Osteocyte (in vitro differentiated cells): ENCODE results near the gene F8. TPM values are rescaled to one million over a fixed set of nuclear protein-coding genes. Genes with fewer than 3 reads are reported as not detected.
A peak's percentile ranks its signal among the peaks of the same experiment; 100 is the strongest.

ENCODE experiments used
- DNase-seq: peaks from one replicate; pipeline ENCODE4 v3.0.0; 2021; ENCODE audit warnings: mixed read lengths; ENCODE audit not compliant: unreplicated experiment; ENCODE audit errors: extremely low spot score
- H3K27ac Mint-ChIP-seq: one replicate; pipeline ENCODE4 v1.8.0; 2021; ENCODE audit warnings: mild to moderate bottlenecking, mixed read lengths; ENCODE audit not compliant: unreplicated experiment
- H3K27me3 Mint-ChIP-seq: one replicate; pipeline ENCODE4 v1.8.0; 2021; ENCODE audit warnings: mixed read lengths; ENCODE audit not compliant: unreplicated experiment
- H3K36me3 Mint-ChIP-seq: one replicate; pipeline ENCODE4 v1.8.0; 2021; ENCODE audit warnings: mixed read lengths; ENCODE audit not compliant: unreplicated experiment
- H3K4me1 Mint-ChIP-seq: one replicate; pipeline ENCODE4 v1.8.0; 2021; ENCODE audit warnings: mixed read lengths; ENCODE audit not compliant: unreplicated experiment
- H3K4me3 Mint-ChIP-seq: one replicate; pipeline ENCODE4 v1.8.0; 2021; ENCODE audit warnings: mild to moderate bottlenecking, moderate library complexity, mixed read lengths; ENCODE audit not compliant: unreplicated experiment
- H3K9me3 Mint-ChIP-seq: one replicate; pipeline ENCODE4 v1.8.0; 2021; ENCODE audit warnings: mixed read lengths; ENCODE audit not compliant: unreplicated experiment
- total RNA-seq: library from RNA; stranded (reverse); gene quantifications from 2 replicates; pipeline ENCODE4 v1.2.1, GENCODE V29; 2021
- TF ChIP-seq, protein P1 (sequence below): fragments of 200-600 bp; sonication (generic); IDR thresholded peaks from 2 replicates; pipeline ENCODE4 v1.5.0; 2021; ENCODE audit warnings: antibody characterized with exemption, mild to moderate bottlenecking, moderate library complexity

The F8 gene
- total RNA-seq, 1 donor from 2014 or later: 2.2 TPM

- Mint-ChIP-seq H3K4me1 (peaks cover 11% of the 10 kb centered on the region), H3K36me3 (no peaks in the 10 kb centered on the region), H3K27me3 (no peaks in the 10 kb centered on the region), H3K4me3 (no peak overlapping the region), H3K27ac (peak overlapping the region; percentile 53), H3K9me3 (no peaks in the 10 kb centered on the region)
- TF ChIP-seq, protein P1, sequence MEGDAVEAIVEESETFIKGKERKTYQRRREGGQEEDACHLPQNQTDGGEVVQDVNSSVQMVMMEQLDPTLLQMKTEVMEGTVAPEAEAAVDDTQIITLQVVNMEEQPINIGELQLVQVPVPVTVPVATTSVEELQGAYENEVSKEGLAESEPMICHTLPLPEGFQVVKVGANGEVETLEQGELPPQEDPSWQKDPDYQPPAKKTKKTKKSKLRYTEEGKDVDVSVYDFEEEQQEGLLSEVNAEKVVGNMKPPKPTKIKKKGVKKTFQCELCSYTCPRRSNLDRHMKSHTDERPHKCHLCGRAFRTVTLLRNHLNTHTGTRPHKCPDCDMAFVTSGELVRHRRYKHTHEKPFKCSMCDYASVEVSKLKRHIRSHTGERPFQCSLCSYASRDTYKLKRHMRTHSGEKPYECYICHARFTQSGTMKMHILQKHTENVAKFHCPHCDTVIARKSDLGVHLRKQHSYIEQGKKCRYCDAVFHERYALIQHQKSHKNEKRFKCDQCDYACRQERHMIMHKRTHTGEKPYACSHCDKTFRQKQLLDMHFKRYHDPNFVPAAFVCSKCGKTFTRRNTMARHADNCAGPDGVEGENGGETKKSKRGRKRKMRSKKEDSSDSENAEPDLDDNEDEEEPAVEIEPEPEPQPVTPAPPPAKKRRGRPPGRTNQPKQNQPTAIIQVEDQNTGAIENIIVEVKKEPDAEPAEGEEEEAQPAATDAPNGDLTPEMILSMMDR: no peak
- DNase-seq: no peak
Observed at GRCh38 chrX:155028877-155029291, 6.4 kb upstream of the F8 start.

GRCh38 chrX:155028129-155028528 is 5.6 kb upstream of the F8 start:
- Mint-ChIP-seq H3K27ac (peak overlapping the region; percentile 93), H3K36me3 (no peaks in the 10 kb centered on the region), H3K4me3 (peak overlapping the region; percentile 81)

GRCh38 chrX:155027509-155028066 is 5.1 kb upstream of the F8 start:
- no peak for DNase-seq
- Mint-ChIP-seq H3K27ac (peak overlapping the region; percentile 93), H3K36me3 (no peaks in the 10 kb centered on the region), H3K4me3 (peak overlapping the region; percentile 81), H3K9me3 (no peaks in the 10 kb centered on the region), H3K4me1 (peaks cover 11% of the 10 kb centered on the region), H3K27me3 (no peaks in the 10 kb centered on the region)
- TF ChIP-seq, protein P1: no peak

More at GRCh38 chrX:155028129-155028528, 5.6 kb upstream of the F8 start:
- TF ChIP-seq, protein P1: no peak
- no peak for DNase-seq
- H3K27me3 Mint-ChIP-seq: no peaks in the 10 kb centered on the region
- H3K4me1 Mint-ChIP-seq: peaks cover 11% of the 10 kb centered on the region
- no peaks in the 10 kb centered on the region for H3K9me3 Mint-ChIP-seq

DNA sequence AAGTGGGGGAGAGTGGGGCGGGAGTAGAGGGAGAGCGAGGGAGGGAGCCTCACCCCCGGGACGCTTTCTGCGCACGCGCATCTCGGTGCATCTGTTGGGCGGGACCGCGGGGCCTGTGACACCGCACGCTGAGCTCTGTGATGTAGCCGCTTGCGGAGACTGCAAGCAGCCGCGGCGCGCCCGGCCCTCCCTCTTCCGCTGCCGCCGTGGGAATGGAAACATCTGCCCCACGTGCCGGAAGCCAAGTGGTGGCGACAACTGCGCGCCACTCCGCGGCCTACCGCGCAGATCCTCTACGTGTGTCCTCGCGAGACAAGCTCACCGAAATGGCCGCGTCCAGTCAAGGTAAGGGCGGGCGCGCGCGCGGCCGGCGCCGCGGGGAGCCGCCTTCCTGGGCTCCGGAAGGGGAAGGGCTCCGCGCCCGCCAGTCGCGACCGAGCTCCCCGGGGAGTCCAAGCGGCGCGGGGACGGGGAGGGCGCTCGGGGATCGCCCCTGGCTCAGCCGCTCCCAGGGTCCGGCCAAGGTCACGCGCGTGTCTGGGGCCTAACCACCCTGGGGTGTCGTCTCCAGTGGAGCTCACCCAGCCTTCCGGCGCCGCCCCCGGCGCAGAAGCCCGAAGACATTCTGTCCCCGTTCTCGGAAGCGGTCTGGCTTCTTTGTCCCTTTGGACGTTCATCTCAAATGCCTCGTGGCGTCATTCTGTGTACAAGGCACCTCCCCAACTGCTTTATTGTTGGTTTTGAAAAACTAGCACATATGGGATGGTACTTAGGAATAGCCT is 4.4 kb upstream of the F8 start, which contains the start of gene FUNDC2:
TSS of gene FUNDC2 (plus strand) at position 118 of the 782 bp plus-strand sequence. CDS start at position 213, 95 bp downstream.
- TF ChIP-seq, protein P1: no peak
- peak; percentile 97 for DNase-seq
- H3K27me3 Mint-ChIP-seq: peaks cover 4% of the 10 kb centered on the region
- peaks cover 11% of the 10 kb centered on the region for H3K4me1 Mint-ChIP-seq
- no peaks in the 10 kb centered on the region for H3K9me3 Mint-ChIP-seq
- peak within 1 kb of the TSS; percentile 81 for H3K4me3 Mint-ChIP-seq
- H3K36me3 Mint-ChIP-seq: no peaks in the 10 kb centered on the region
- peak within 1 kb of the TSS; percentile 93 for H3K27ac Mint-ChIP-seq

DNA sequence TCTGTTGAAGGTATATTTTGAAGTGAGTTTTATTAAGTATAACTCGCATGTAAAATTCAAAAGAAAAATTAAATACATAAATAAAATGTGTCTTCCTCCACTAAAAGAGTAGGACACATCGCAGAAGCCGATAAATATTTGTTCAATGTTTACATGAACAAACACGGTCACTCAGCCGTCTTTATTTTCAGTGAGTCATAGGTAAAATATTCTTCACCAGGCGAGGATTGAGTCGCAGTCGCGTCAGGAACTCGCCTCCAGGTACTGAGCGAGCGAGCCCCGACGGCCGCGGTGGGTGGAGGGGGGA is 3.9 kb upstream of the F8 start:
- peaks cover 11% of the 10 kb centered on the region for H3K4me1 Mint-ChIP-seq
- no peak for DNase-seq
- H3K9me3 Mint-ChIP-seq: no peaks in the 10 kb centered on the region
- no peaks in the 10 kb centered on the region for H3K36me3 Mint-ChIP-seq
- peak overlapping the region; percentile 81 for H3K4me3 Mint-ChIP-seq
- peaks cover 9% of the 10 kb centered on the region for H3K27me3 Mint-ChIP-seq
- TF ChIP-seq, protein P1: no peak
- H3K27ac Mint-ChIP-seq: peak overlapping the region; percentile 93
